ENCODE data around the gene SLC25A4. TPM values are rescaled to one million over a fixed set of nuclear protein-coding genes. Genes with fewer than 3 reads are reported as not detected.
"Not testable (repeated sequence)": the region's sequence is repeated elsewhere in the genome, so short reads cannot be mapped to it uniquely, and the experiment has no call there.

The SLC25A4 gene
- total and polyA plus RNA-seq, 3 donors from 2014 or later = 58.7 to 104 (median 60.5) TPM

- 79 to 86% methylated on average over 1 of the region's 1 CpG for WGBS, 2 donors
- Histone ChIP-seq H3K4me1 (no peaks in the 10 kb centered on the region), H3K9me3 (no peaks in the 10 kb centered on the region), H3K27ac (no peak overlapping the region), H3K4me3 (no peak overlapping the region), H3K36me3 (ENCODE audit: low read depth, missing control alignments) (peaks cover 2% of the 10 kb centered on the region), H3K27me3 (no peaks in the 10 kb centered on the region)
- DNase-seq = no peak
- TF ChIP-seq POLR2A (IDR thresholded peaks at IDR 0.05) (no peak), CTCF (IDR thresholded peaks at IDR 0.05) (no peak)
- intact Hi-C loops (cut with DNase I; ENCODE audit: low total_unique reads) = no loop called here
Observed at GRCh38 chr4:185192059-185192458, 49.0 kb downstream of the SLC25A4 start.

- 58 to 64% methylated on average over 9 of the region's 9 CpGs for WGBS, 2 donors
- Histone ChIP-seq H3K27me3 (no peaks in the 10 kb centered on the region), H3K4me1 (no peaks in the 10 kb centered on the region), H3K9me3 (no peaks in the 10 kb centered on the region), H3K4me3 (no peak overlapping the region), H3K27ac (no peak overlapping the region), H3K36me3 (ENCODE audit: low read depth, missing control alignments) (no peaks in the 10 kb centered on the region)
- TF ChIP-seq POLR2A (IDR thresholded peaks at IDR 0.05) (no peak), CTCF (IDR thresholded peaks at IDR 0.05) (no peak)
- DNase-seq = no peak
- intact Hi-C loops (cut with DNase I; ENCODE audit: low total_unique reads) = no loop called here
Observed at GRCh38 chr4:185194924-185195888, 52.1 kb downstream of the SLC25A4 start.

- intact Hi-C loops (cut with DNase I; ENCODE audit: low total_unique reads) = no loop called here
- no peak for TF ChIP-seq POLR2A (IDR thresholded peaks at IDR 0.05)
- Histone ChIP-seq H3K27me3 (no peaks in the 10 kb centered on the region), H3K27ac (no peak overlapping the region), H3K4me3 (no peak overlapping the region), H3K4me1 (no peaks in the 10 kb centered on the region), H3K9me3 (no peaks in the 10 kb centered on the region), H3K36me3 (ENCODE audit: low read depth, missing control alignments) (no peaks in the 10 kb centered on the region)
- DNase-seq = no peak
- WGBS, 2 donors = 97 to 98% methylated on average over 2 of the region's 2 CpGs
Observed at GRCh38 chr4:185196437-185196836, 53.4 kb downstream of the SLC25A4 start.

- H3K4me1 ChIP-seq; intact Hi-C loops (cut with DNase I; ENCODE audit: low total_unique reads): not testable (repeated sequence)
- WGBS, 2 donors = 97 to 98% methylated on average over 4 of the region's 4 CpGs
Observed at GRCh38 chr4:185198189-185198588, 55.1 kb downstream of the SLC25A4 start.

More at GRCh38 chr4:185198189-185198588, 55.1 kb downstream of the SLC25A4 start:
- not testable (repeated sequence) for H3K27me3 ChIP-seq; H3K9me3 ChIP-seq; H3K36me3 ChIP-seq (ENCODE audit: low read depth, missing control alignments); H3K27ac ChIP-seq; H3K4me3 ChIP-seq; DNase-seq

Other genes starting within 250 kb of the SLC25A4 start
- gene HELT, start 124.8 kb upstream of the SLC25A4 start, total RNA-seq = not detected
- not detected for gene HELT, start 124.8 kb upstream of the SLC25A4 start, polyA plus RNA-seq (ENCODE audit: insufficient read depth, low read depth, low replicate concordance)
- 10 to 100 TPM; 49.4 to 54.5 TPM for gene CFAP97, start 60.7 kb downstream of the SLC25A4 start, total RNA-seq
- gene CFAP97, start 60.7 kb downstream of the SLC25A4 start, polyA plus RNA-seq (ENCODE audit: insufficient read depth, low read depth, low replicate concordance) = 59.7 TPM
- gene SNX25, start 66.3 kb downstream of the SLC25A4 start, total RNA-seq = 10 to 100 TPM; 45.0 to 50.5 TPM
- 20.2 TPM for gene SNX25, start 66.3 kb downstream of the SLC25A4 start, polyA plus RNA-seq (ENCODE audit: insufficient read depth, low read depth, low replicate concordance)

Measured in testis (tissue), 3 donors.